ENCODE data around the gene DNAAF2. TPM values are rescaled to one million over a fixed set of nuclear protein-coding genes. Genes with fewer than 3 reads are reported as not detected.

The DNAAF2 gene
- total RNA-seq, 1 donor from 2014 or later: 10.8 TPM

- no peaks in the 10 kb centered on the region for H3K27me3 Mint-ChIP-seq (ENCODE audit: low read depth)
- H3K36me3 Mint-ChIP-seq: peaks cover 11% of the 10 kb centered on the region
- no peak overlapping the region for H3K27ac Mint-ChIP-seq
- no peak for DNase-seq (ENCODE audit: low spot score in 2 of 2, unreplicated experiment in 2 of 2)
- H3K4me3 Mint-ChIP-seq: no peak overlapping the region
- H3K4me1 Mint-ChIP-seq: peaks cover 17% of the 10 kb centered on the region
- H3K9me3 Mint-ChIP-seq: no peaks in the 10 kb centered on the region
- no peak for TF ChIP-seq CTCF (IDR thresholded peaks at IDR 0.05; ENCODE audit: unreplicated experiment)
These were observed 5.7 kb upstream of the DNAAF2 start for GRCh38 chr14:49640540-49641417.

GRCh38 chr14:49637534-49638078 lies 2.6 kb upstream of the DNAAF2 start:
- peak overlapping the region; percentile 13 for H3K27ac Mint-ChIP-seq
- no peak overlapping the region for H3K4me3 Mint-ChIP-seq
- H3K4me1 Mint-ChIP-seq: peaks cover 23% of the 10 kb centered on the region
- no peaks in the 10 kb centered on the region for H3K27me3 Mint-ChIP-seq (ENCODE audit: low read depth)
- peaks cover 8% of the 10 kb centered on the region for H3K36me3 Mint-ChIP-seq
- no peak for DNase-seq (ENCODE audit: low spot score in 2 of 2, unreplicated experiment in 2 of 2)
- TF ChIP-seq CTCF (IDR thresholded peaks at IDR 0.05; ENCODE audit: unreplicated experiment): no peak
- no peaks in the 10 kb centered on the region for H3K9me3 Mint-ChIP-seq

- no peak for TF ChIP-seq CTCF (IDR thresholded peaks at IDR 0.05; ENCODE audit: unreplicated experiment)
- Mint-ChIP-seq H3K9me3 (no peaks in the 10 kb centered on the region), H3K27me3 (ENCODE audit: low read depth) (no peaks in the 10 kb centered on the region), H3K36me3 (peaks cover 8% of the 10 kb centered on the region), H3K4me1 (peaks cover 27% of the 10 kb centered on the region), H3K4me3 (peak overlapping the region; percentile 32), H3K27ac (peak overlapping the region; percentile 74)
- no peak for DNase-seq (ENCODE audit: low spot score in 2 of 2, unreplicated experiment in 2 of 2)
These were observed 1.8 kb upstream of the DNAAF2 start for GRCh38 chr14:49636866-49637265.

GRCh38 chr14:49633640-49634546 lies 1.2 kb downstream of the DNAAF2 start:
- H3K4me1 Mint-ChIP-seq: peaks cover 38% of the 10 kb centered on the region
- no peaks in the 10 kb centered on the region for H3K9me3 Mint-ChIP-seq
- peak overlapping the region; percentile 92 for H3K4me3 Mint-ChIP-seq
- peaks cover 5% of the 10 kb centered on the region for H3K36me3 Mint-ChIP-seq
- peak overlapping the region; percentile 95 for H3K27ac Mint-ChIP-seq
- peak; percentile 85 to 94 for DNase-seq (ENCODE audit: low spot score in 2 of 2, unreplicated experiment in 2 of 2)
- no peaks in the 10 kb centered on the region for H3K27me3 Mint-ChIP-seq (ENCODE audit: low read depth)
- peak; percentile 76 for TF ChIP-seq CTCF (IDR thresholded peaks at IDR 0.05; ENCODE audit: unreplicated experiment)

GRCh38 chr14:49623941-49624839 lies 10.9 kb downstream of the DNAAF2 start:
- Mint-ChIP-seq H3K27me3 (ENCODE audit: low read depth) (no peaks in the 10 kb centered on the region), H3K9me3 (no peaks in the 10 kb centered on the region), H3K4me1 (peaks cover 26% of the 10 kb centered on the region), H3K27ac (no peak overlapping the region), H3K36me3 (peaks cover 7% of the 10 kb centered on the region), H3K4me3 (no peak overlapping the region)
- no peak for TF ChIP-seq CTCF (IDR thresholded peaks at IDR 0.05; ENCODE audit: unreplicated experiment)
- DNase-seq (ENCODE audit: low spot score in 2 of 2, unreplicated experiment in 2 of 2): no peak
